Skeletal muscle tissue (tissue), 4 donors: Measurements from ENCODE around the gene ITPR1. TPM values are rescaled to one million over a fixed set of nuclear protein-coding genes. Genes with fewer than 3 reads are reported as not detected.

Source experiments
- H3K27ac ChIP-seq: one replicate; pipeline ENCODE4 v1.7.0; 2013; ENCODE audit warnings: mild to moderate bottlenecking, low read depth, low read length, inconsistent platforms
- H3K27me3 ChIP-seq, 3 donors: one replicate each; pipeline ENCODE4 v1.7.0; 2013; ENCODE audit warnings: low read length in 3 of 3; ENCODE audit not compliant: control insufficient read depth in 3 of 3, insufficient read depth in 3 of 3
- H3K36me3 ChIP-seq, 3 donors: one replicate each; pipeline ENCODE4 v1.7.0; 2013; ENCODE audit warnings: low read length in 3 of 3; ENCODE audit not compliant: control insufficient read depth in 3 of 3, insufficient read depth in 3 of 3
- H3K4me1 ChIP-seq, 3 donors: one replicate each; pipeline ENCODE4 v1.7.0; 2013; ENCODE audit warnings: low read length in 3 of 3, mild to moderate bottlenecking in 3 of 3; ENCODE audit not compliant: control insufficient read depth in 3 of 3, insufficient read depth in 3 of 3
- H3K4me3 ChIP-seq, 3 donors: one replicate each; pipeline ENCODE4 v1.7.0; 2013; ENCODE audit warnings: low read length in 3 of 3
- H3K9ac ChIP-seq, 3 donors: one replicate each; pipeline ENCODE4 v1.7.0; 2013; ENCODE audit warnings: low read length in 3 of 3, mild to moderate bottlenecking in 3 of 3, moderate library complexity in 2 of 3, low read depth in 1 of 3
- H3K9me3 ChIP-seq, 3 donors: one replicate each; pipeline ENCODE4 v1.7.0; 2013; ENCODE audit warnings: low read length in 3 of 3; ENCODE audit not compliant: control insufficient read depth in 3 of 3
- total RNA-seq: library from RNA; depleted of rRNA; stranded (reverse); fragments of >200 nt; gene quantifications from one replicate; pipeline ENCODE4 v1.2.3, GENCODE V29; 2014
- donor health status: Osteomylitis.

The ITPR1 gene
- total RNA-seq, 1 donor from 2014 or later, result 55.8 TPM

DNA sequence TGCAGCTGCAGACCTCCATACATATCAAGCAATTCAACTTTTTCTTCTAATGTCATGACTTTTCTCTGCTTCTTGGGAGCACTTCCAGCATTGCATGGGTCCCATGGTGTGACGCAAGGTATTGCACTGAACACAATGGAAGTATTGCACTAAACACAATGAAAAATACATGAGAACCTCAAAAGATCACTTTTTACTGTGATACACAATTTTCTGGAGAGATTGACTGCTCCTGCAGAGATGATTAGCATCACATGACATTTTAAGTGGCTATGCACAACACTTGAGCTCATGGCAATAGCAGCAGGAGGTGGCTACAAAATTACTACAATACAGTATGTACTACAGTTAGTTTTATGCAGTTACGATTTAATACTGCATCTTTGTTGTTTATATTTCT, 372.6 kb downstream of the ITPR1 start:
- Histone ChIP-seq H3K4me1 (peaks cover 19 to 27% (median 20%) of the 10 kb centered on the region in 3 donors), H3K27me3 (no peaks in the 10 kb centered on the region), H3K9me3 (no peaks in the 10 kb centered on the region), H3K36me3 (no peaks in the 10 kb centered on the region), H3K27ac (no peak overlapping the region), H3K9ac (no peak overlapping the region), H3K4me3 (no peak overlapping the region)

DNA sequence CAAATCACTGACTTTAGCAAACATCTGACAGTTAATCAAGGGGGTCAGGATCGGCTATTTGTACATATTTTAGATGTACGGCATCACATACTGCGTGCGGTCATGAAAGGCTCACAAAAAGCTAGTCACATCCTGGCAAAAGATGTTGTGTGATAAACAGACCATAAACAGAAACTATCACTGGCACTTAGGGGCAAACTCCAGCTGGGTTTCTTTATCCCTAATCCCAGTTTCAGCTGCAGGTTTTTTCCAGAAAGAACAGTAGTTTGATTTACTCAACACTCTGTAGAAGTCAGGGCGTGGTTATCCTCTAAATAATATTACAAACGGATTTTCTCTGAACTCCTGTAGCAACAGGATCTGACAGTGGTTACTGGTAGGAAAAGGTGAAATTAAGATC, 373.7 kb downstream of the ITPR1 start:
- Histone ChIP-seq H3K27ac (peak overlapping the region; percentile 100), H3K9me3 (no peaks in the 10 kb centered on the region), H3K4me3 (peak overlapping the region in 2 of 3 donors; percentile 71 to 81), H3K9ac (peak overlapping the region; percentile 88 to 98 (median 95)), H3K36me3 (no peaks in the 10 kb centered on the region), H3K4me1 (peaks cover 19 to 27% (median 20%) of the 10 kb centered on the region in 3 donors), H3K27me3 (no peaks in the 10 kb centered on the region)

DNA sequence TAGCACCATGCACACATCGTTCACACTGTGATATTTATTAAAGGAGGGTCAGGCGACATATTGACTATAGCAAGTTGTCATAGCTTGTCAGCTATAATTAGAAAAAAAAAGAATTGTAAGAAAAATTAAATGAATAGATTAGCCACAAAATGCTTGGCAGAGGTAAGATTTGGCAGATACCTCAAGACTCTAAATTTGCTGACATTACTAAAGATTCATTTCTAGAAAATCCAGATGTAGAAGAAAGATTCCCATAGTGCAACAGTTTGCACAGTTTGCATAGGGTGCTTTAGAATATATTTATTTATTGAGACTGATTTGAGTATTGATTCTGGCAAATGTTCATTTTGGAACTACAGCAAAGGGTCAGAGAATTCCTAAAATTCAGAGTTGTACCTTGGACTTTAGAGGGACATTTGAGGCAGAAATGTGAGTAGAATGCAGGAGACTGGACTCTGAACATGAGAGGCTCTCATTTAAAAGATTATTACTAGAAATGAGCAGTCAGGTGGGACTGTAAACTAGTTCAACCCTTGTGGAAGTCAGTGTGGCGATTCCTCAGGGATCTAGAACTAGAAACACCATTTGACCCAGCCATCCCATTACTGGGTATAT, 384.1 kb downstream of the ITPR1 start:
- Histone ChIP-seq H3K9me3 (no peaks in the 10 kb centered on the region), H3K4me1 (no peaks in the 10 kb centered on the region)

DNA sequence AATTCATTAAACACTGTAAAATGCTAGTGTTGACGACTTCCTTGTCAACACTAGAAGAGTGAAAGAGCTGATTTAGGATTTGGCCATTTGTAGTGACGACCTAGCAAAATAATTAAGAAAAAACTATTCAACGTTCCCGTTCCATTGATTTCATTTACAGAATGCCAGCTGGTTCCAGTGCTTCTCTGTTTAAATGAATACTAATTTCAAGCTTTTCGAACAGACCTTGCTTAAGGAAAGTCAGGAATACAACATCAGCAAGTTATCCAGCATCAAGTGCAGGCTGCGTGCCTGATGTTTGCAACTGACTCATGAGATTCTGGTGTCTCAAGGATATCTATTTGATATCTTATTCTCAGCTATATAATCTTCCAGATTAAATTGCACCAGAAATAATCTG, 387.7 kb downstream of the ITPR1 start:
- Histone ChIP-seq H3K9ac (no peak overlapping the region), H3K27ac (no peak overlapping the region), H3K36me3 (no peaks in the 10 kb centered on the region), H3K9me3 (no peaks in the 10 kb centered on the region), H3K4me1 (no peaks in the 10 kb centered on the region), H3K4me3 (no peak overlapping the region), H3K27me3 (no peaks in the 10 kb centered on the region)

More for the DNA sequence above, 384.1 kb downstream of the ITPR1 start:
- no peak overlapping the region for H3K9ac ChIP-seq
- no peak overlapping the region for H3K27ac ChIP-seq
- H3K4me3 ChIP-seq, result no peak overlapping the region
- no peaks in the 10 kb centered on the region for H3K27me3 ChIP-seq
- no peaks in the 10 kb centered on the region for H3K36me3 ChIP-seq

- H3K27me3 ChIP-seq, result no peaks in the 10 kb centered on the region
- no peaks in the 10 kb centered on the region for H3K4me1 ChIP-seq
- no peaks in the 10 kb centered on the region for H3K36me3 ChIP-seq
- no peak overlapping the region for H3K27ac ChIP-seq
- no peaks in the 10 kb centered on the region for H3K9me3 ChIP-seq
- no peak overlapping the region for H3K9ac ChIP-seq
- no peak overlapping the region for H3K4me3 ChIP-seq
Observed at GRCh38 chr3:4882548-4882947, 389.4 kb downstream of the ITPR1 start.

DNA sequence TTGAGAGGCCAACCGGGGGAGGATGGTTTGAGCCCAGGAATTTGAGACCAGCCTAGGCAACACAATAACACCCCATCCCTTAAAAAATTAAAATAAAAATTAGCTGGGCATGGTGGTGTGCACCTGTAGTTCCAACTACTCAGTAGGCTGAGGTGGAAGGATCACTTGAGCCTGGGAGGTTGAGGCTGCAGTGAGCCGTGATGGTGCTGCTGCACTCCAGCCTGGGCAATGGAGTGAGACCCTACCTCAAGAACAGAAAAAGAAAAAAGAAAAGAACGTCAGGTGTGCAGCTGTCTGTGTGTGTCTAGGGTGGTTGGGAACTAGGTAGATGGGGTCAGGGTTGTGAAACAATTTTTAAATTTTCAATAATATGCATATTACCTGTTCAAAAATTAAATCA, 389.9 kb downstream of the ITPR1 start:
- Histone ChIP-seq H3K4me1 (no peaks in the 10 kb centered on the region), H3K9ac (no peak overlapping the region), H3K9me3 (no peaks in the 10 kb centered on the region), H3K27me3 (no peaks in the 10 kb centered on the region), H3K4me3 (no peak overlapping the region), H3K27ac (no peak overlapping the region), H3K36me3 (no peaks in the 10 kb centered on the region)

- Histone ChIP-seq H3K27me3 (no peaks in the 10 kb centered on the region), H3K4me1 (peaks cover 0 to 5% (median 2%) of the 10 kb centered on the region in 3 donors), H3K4me3 (no peak overlapping the region), H3K9ac (no peak overlapping the region), H3K27ac (no peak overlapping the region), H3K9me3 (no peaks in the 10 kb centered on the region), H3K36me3 (no peaks in the 10 kb centered on the region)
Observed at GRCh38 chr3:4884888-4885287, 391.7 kb downstream of the ITPR1 start.

DNA sequence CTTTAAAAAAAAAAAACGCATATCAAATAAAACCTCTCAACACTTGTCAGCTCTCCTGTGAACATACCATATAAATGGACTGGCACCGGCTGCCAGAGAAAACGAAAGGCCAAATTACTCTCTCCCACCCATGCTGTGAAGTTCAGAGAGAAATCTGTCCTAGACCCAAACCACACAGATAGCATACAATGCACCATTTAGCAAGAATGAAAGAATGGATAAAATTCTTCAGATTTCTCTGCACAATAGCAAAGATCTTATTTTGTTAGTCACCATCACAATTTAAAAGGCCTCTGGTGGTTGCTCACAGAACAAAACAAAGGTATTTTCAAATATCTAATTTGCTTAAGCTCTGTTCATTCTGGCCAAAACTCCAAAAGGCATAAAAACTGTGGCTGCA, 392.2 kb downstream of the ITPR1 start:
- Histone ChIP-seq H3K4me1 (peaks cover 0 to 5% (median 2%) of the 10 kb centered on the region in 3 donors), H3K27ac (no peak overlapping the region), H3K4me3 (no peak overlapping the region), H3K27me3 (no peaks in the 10 kb centered on the region), H3K9ac (no peak overlapping the region), H3K9me3 (no peaks in the 10 kb centered on the region), H3K36me3 (no peaks in the 10 kb centered on the region)

- Histone ChIP-seq H3K4me1 (peaks cover 0 to 5% (median 2%) of the 10 kb centered on the region in 3 donors), H3K36me3 (no peaks in the 10 kb centered on the region), H3K27ac (no peak overlapping the region), H3K27me3 (no peaks in the 10 kb centered on the region), H3K9me3 (no peaks in the 10 kb centered on the region), H3K9ac (no peak overlapping the region), H3K4me3 (no peak overlapping the region)
Observed at GRCh38 chr3:4886448-4886847, 393.3 kb downstream of the ITPR1 start.

DNA sequence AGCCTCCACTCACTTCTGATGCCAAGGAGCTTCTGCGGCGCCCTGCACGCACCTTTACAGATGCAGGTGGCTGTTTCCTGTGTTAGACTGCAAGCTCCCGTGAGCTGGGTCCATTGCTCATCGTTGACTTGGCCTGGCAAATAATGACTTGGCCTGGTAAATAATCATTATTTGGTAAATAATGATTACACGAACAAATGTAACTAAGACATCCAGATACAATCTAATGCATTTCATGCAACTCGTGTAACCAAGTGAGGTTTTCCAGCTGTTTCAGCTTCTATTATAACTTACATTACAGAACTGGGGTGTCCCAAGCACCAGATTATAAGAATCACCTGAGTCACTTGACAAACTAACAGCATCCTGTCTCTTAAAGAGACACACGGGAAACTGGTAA, 394.0 kb downstream of the ITPR1 start:
- Histone ChIP-seq H3K9me3 (no peaks in the 10 kb centered on the region), H3K4me1 (peaks cover 0 to 5% (median 2%) of the 10 kb centered on the region in 3 donors), H3K36me3 (no peaks in the 10 kb centered on the region), H3K27ac (no peak overlapping the region), H3K4me3 (no peak overlapping the region), H3K27me3 (no peaks in the 10 kb centered on the region), H3K9ac (no peak overlapping the region)
